Smooth muscle cell (in vitro differentiated cells): Measurements from ENCODE around the gene GGN. TPM values are rescaled to one million over a fixed set of nuclear protein-coding genes. Genes with fewer than 3 reads are reported as not detected.

ENCODE experiments used
- DNase-seq: peaks from one replicate; lab custom pipeline; 2025; ENCODE audit not compliant: unreplicated experiment; lab: John Stamatoyannopoulos, UW
- H2AFZ ChIP-seq: fragments of 200-600 bp; sonication (generic); 2 replicates; pipeline ENCODE4 v1.6.0; 2016; ENCODE audit warnings: antibody characterized with exemption, low read depth, mild to moderate bottlenecking
- H3F3A ChIP-seq: fragments of 200-600 bp; sonication (generic); 2 replicates; pipeline ENCODE4 v1.6.0; 2017; ENCODE audit warnings: antibody characterized with exemption, low read depth
- H3K27ac ChIP-seq: fragments of 200-600 bp; sonication (generic); 2 replicates; pipeline ENCODE4 v1.5.1; 2016; ENCODE audit warnings: low read depth, mild to moderate bottlenecking
- H3K27me3 ChIP-seq: fragments of 200-600 bp; sonication (generic); 2 replicates; pipeline ENCODE4 v1.6.1; 2016; ENCODE audit warnings: low read depth, mild to moderate bottlenecking
- H3K36me3 ChIP-seq: fragments of 200-600 bp; sonication (generic); 2 replicates; pipeline ENCODE4 v1.5.1; 2016; ENCODE audit warnings: low read depth
- H3K4me1 ChIP-seq: fragments of 200-600 bp; sonication (generic); 2 replicates; pipeline ENCODE4 v1.5.1; 2016; ENCODE audit warnings: low read depth
- H3K4me2 ChIP-seq: fragments of 200-600 bp; sonication (generic); 2 replicates; pipeline ENCODE4 v1.6.0; 2016; ENCODE audit warnings: mild to moderate bottlenecking
- H3K4me3 ChIP-seq: fragments of 200-600 bp; sonication (generic); 2 replicates; pipeline ENCODE4 v1.5.1; 2016; ENCODE audit warnings: mild to moderate bottlenecking
- H3K79me2 ChIP-seq: fragments of 200-600 bp; sonication (generic); 2 replicates; pipeline ENCODE4 v1.6.0; 2016; ENCODE audit warnings: low read depth, mild to moderate bottlenecking
- H3K9ac ChIP-seq: fragments of 200-600 bp; sonication (generic); 2 replicates; pipeline ENCODE4 v1.6.0; 2016; ENCODE audit warnings: low read depth
- H3K9me3 ChIP-seq: fragments of 200-600 bp; sonication (generic); replicated peaks from 2 replicates; pipeline ENCODE4 v1.5.1; 2016; ENCODE audit warnings: low read depth
- H4K20me1 ChIP-seq: fragments of 200-600 bp; sonication (generic); 2 replicates; pipeline ENCODE4 v1.6.0; 2016; ENCODE audit warnings: low read depth
- CTCF ChIP-seq: fragments of 200-600 bp; sonication (generic); IDR thresholded peaks from 2 replicates; pipeline ENCODE4 v1.5.1; 2017; ENCODE audit warnings: borderline replicate concordance, mild to moderate bottlenecking, antibody characterized with exemption; ENCODE audit not compliant: insufficient read depth, poor library complexity, severe bottlenecking
- WGBS: methylation state at CpG from one replicate; pipeline ENCODE4 v1.1.7; 2016; ENCODE audit warnings: low lambda C conversion rate; 5-methylcytosine and 5-hydroxymethylcytosine counted together
- polyA plus RNA-seq: library from polyadenylated mRNA; unstranded; fragments of >200 nt; fragmentation: Nextera tagmentation; extraction: Ambion mirVana; gene quantifications from 2 replicates; pipeline ENCODE4 v1.2.1, GENCODE V29; 2016
- total RNA-seq: library from RNA; depleted of rRNA; stranded (reverse); fragments of >200 nt; gene quantifications from 2 replicates; pipeline ENCODE4 v1.2.3, GENCODE V29; 2014

Gene GGN
- total and polyA plus RNA-seq, 2 experiments from 2014 or later, result 1.00 to 2.1 TPM

GRCh38 chr19:38425810-38426466 is 38.1 kb upstream of the GGN start, which contains the start of gene RASGRP4:
Gene RASGRP4 (minus strand): TSS chr19:38426219. CDS start chr19:38426091, 128 bp downstream.
- Histone ChIP-seq H3K9ac (no peak within 1 kb of the TSS), H3K79me2 (no peaks in the 10 kb centered on the region), H3K27ac (no peak within 1 kb of the TSS), H2AFZ (no peak within 1 kb of the TSS), H3F3A (no peaks in the 10 kb centered on the region), H3K9me3 (no peaks in the 10 kb centered on the region), H3K4me2 (no peak within 1 kb of the TSS), H3K27me3 (no peaks in the 10 kb centered on the region), H4K20me1 (no peaks in the 10 kb centered on the region), H3K4me1 (no peaks in the 10 kb centered on the region), H3K36me3 (no peaks in the 10 kb centered on the region), H3K4me3 (no peak within 1 kb of the TSS)
- 58% methylated on average over 16 of the region's 20 CpGs for whole genome bisulfite sequencing
- TF ChIP-seq CTCF, result no peak
- no peak for DNase-seq

- Histone ChIP-seq H3K4me1 (no peaks in the 10 kb centered on the region), H3K79me2 (no peaks in the 10 kb centered on the region), H3K9ac (no peak overlapping the region), H3F3A (no peaks in the 10 kb centered on the region), H3K9me3 (no peaks in the 10 kb centered on the region), H2AFZ (no peak overlapping the region), H3K36me3 (no peaks in the 10 kb centered on the region), H3K27me3 (no peaks in the 10 kb centered on the region), H4K20me1 (no peaks in the 10 kb centered on the region), H3K4me2 (no peak overlapping the region), H3K27ac (no peak overlapping the region), H3K4me3 (no peak overlapping the region)
- 88% methylated on average over 7 of the region's 7 CpGs for WGBS
- no peak for DNase-seq
- TF ChIP-seq CTCF, result no peak
Measured at GRCh38 chr19:38425222-38425809, 37.5 kb upstream of the GGN start.

GRCh38 chr19:38424272-38424671 is 36.4 kb upstream of the GGN start:
- no peaks in the 10 kb centered on the region for H4K20me1 ChIP-seq
- H3K27ac ChIP-seq, result no peak overlapping the region
- no peaks in the 10 kb centered on the region for H3K9me3 ChIP-seq
- no peaks in the 10 kb centered on the region for H3K4me1 ChIP-seq
- TF ChIP-seq CTCF, result no peak
- H2AFZ ChIP-seq, result no peak overlapping the region
- WGBS, result 94% methylated on average over 4 of the region's 5 CpGs
- H3F3A ChIP-seq, result no peaks in the 10 kb centered on the region
- no peak overlapping the region for H3K4me3 ChIP-seq
- H3K36me3 ChIP-seq, result no peaks in the 10 kb centered on the region
- H3K4me2 ChIP-seq, result no peak overlapping the region
- no peaks in the 10 kb centered on the region for H3K27me3 ChIP-seq
- DNase-seq, result no peak
- H3K9ac ChIP-seq, result no peak overlapping the region
- H3K79me2 ChIP-seq, result no peaks in the 10 kb centered on the region
